ENCODE results near the gene KCTD14.
"Not testable (repeated sequence)": the region's sequence is repeated elsewhere in the genome, so short reads cannot be mapped to it uniquely, and the experiment has no call there.

Gene KCTD14, protein sequence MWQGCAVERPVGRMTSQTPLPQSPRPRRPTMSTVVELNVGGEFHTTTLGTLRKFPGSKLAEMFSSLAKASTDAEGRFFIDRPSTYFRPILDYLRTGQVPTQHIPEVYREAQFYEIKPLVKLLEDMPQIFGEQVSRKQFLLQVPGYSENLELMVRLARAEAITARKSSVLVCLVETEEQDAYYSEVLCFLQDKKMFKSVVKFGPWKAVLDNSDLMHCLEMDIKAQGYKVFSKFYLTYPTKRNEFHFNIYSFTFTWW

DNA sequence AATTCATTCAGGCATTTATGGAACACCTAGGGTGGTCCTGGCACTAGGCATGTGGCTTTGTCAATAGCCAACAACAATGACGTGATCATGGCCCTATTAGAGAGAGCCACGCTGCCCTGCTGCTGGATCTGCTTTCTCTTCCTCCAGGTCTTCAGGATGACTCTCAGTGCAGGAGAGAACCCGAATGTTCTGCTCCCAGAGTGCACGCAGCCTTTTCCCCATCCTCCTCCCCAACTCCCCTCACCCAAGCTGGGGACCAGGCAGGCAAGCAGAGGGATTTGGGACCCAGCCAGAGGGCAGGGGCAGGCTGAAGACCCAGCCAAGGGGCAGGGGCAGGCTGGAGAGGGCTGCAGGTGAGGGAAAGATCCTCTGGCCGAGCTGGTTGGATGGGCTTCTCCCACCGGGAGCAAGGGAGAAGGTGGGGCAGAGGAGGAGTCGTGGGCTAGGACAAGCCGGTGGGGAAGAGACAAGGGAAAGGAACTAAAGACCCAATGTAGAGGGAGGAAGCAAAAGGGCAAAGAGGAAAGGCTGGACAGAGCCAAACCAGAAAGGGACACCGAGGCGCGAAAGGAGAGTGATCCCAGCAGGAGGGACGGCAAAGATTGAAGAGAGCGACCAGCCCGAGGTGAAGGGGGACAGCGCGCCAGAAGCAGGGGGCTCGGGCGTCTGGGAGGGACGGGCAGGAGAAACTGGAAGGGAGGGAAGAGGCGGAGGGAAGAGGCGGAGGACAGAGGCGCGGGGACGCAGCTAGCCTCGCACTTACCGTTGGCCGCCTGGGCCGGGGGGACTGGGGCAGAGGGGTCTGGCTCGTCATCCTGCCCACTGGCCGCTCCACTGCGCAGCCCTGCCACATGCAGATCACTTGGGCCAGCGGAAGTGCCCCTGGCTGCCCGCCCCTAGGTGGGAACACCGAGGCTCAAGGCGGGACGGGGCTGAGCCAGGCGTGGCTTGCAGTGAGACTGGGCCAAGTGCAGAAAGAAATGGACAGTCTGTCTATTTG, at the start of gene KCTD14:
KCTD14 (minus strand) TSS at position 880 of the 1,000 bp plus-strand sequence; CDS start at position 853, 27 bp downstream.
- DNase-seq = no peak

GRCh38 chr11:78072455-78072854, 49.4 kb upstream of the KCTD14 start:
- no peak for DNase-seq

- no peak for DNase-seq
Measured at GRCh38 chr11:78071717-78072116, 48.6 kb upstream of the KCTD14 start.

DNA sequence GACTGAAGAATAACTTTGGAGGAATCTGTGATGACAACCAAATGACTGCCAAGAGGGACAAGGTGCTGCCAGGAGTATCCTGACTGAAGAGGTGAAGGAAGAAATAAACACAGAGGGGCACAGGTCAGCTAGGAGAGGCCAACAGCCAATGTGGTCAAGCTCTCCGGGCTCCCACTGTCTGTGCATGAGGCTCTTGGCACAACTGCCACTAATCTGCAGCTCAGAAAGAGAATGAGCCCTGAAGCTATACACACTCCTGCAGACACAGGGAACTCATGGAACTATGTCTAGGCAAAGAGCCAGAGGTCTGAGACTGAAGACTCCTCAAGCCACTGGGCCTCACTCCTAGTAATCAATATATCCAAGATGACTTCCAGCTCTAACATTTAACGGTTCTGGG, 47.5 kb upstream of the KCTD14 start:
- no peak for DNase-seq

DNA sequence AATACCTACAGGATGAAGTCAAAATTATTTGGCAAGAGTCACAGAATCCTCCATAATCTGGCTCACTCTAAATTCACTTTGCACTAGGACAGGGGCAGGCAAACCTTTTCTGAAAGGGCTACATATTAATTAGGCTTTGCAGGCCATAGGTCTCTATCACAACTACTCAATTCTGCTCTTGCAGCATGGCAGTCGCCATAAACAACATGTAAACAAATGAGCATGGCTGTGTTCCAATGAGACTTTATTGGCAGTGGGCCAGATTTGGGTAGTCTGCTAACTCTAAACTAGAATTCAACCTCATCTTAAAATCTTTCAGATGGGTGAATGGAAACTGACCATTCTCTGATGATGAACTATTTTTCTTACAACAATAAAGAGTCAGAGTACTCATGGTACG, 46.4 kb upstream of the KCTD14 start:
- DNase-seq = no peak

GRCh38 chr11:78067704-78068103, 44.6 kb upstream of the KCTD14 start:
- DNase-seq = no peak

DNA sequence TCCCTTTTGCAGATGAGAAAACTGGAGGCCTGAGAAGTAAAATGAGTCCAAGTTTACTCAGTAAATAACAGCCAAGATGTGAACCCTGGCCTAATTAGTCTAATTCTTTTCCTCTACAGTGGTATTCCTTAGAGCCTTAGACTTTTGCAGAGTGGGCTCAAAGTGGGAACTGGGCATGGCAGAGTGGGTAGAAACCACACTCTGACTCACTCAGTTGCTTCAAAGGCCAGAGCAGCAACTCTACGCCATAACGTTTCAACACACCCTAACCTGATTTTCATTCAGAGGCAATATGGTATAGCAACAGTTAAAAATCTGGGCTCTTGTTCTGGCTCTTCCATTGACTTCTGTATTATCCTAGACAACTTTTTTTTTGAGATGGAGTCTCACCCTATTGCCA, 43.4 kb upstream of the KCTD14 start:
- DNase-seq = no peak

GRCh38 chr11:78065203-78065602, 42.1 kb upstream of the KCTD14 start:
- no peak for DNase-seq

- DNase-seq = no peak
Measured at GRCh38 chr11:78063440-78064181, 40.5 kb upstream of the KCTD14 start, which contains the start of gene THRSP. THRSP (plus strand) TSS chr11:78063861; CDS start chr11:78063882, 21 bp downstream.

GRCh38 chr11:78062671-78063070, 39.6 kb upstream of the KCTD14 start:
- no peak for DNase-seq

GRCh38 chr11:78061921-78062311, 38.8 kb upstream of the KCTD14 start:
- no peak for DNase-seq

DNA sequence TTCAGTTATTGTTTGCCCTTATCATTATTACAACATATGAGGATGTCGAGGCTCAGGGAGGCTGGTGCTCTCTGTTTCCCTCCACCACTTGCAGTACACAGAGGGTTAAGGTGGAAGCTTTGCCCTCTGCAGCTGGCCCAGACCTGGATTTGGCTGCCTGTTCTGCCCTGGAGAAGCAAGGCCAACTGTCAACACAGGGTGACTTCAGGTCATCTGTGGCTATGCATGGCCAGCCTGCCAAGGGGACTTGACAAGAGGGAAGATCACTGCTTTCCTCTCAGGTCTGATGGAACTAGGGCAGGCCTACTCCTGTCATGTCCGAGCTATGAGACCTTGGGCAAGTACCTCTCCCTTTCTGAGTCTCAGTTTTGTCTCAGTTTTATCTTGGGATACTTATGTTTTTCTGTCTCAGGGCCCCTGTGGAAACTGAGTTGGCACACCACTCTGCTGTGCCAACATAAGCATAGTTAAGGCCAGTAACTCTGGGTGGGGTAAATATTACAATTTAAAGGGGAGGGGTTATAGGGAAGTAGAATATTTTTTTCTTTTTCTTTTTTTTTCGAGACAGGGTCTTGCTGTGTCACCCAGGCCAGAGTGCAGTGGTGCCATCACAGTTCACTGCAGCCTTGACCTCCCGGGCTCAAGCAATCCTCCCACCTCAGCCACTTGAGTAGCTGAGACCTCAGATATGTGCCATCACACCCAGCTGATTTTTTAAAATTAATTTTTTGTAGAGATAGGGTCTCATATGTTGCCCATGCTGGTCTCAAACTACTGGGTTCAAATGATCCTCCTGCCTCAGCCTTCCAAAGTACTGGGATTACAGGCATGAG, 38.2 kb upstream of the KCTD14 start:
- no peak for DNase-seq

GRCh38 chr11:78060533-78060932, 37.5 kb upstream of the KCTD14 start:
- no peak for DNase-seq

DNA sequence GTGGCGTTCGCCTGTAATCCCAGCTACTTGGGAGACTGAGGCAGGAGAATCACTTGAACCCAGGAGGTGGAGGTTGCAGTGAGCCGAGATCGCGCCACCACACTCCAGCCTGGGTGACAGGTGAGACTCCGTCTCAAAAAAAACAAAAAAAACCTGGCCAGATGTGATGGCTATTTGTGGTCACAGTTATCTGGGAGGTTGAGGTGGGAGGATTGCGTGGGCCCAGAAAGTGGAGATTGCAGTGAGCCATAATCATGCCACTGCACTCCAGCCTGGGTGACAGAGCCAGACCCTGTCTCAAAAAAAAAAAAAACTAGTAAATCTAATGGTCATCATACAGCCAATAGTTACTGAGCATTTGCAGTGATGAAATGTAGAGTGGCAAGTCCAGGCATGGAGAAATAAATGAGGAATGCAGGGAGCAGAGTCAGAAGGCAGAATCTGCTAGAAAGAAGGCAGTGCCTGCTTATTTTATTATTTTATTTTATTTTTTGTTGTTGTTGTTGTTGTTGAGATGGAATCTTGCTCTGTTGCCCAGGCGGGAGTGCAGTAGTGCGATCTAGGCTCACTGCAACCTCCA, 36.8 kb upstream of the KCTD14 start:
- DNase-seq = not testable (repeated sequence)

DNA sequence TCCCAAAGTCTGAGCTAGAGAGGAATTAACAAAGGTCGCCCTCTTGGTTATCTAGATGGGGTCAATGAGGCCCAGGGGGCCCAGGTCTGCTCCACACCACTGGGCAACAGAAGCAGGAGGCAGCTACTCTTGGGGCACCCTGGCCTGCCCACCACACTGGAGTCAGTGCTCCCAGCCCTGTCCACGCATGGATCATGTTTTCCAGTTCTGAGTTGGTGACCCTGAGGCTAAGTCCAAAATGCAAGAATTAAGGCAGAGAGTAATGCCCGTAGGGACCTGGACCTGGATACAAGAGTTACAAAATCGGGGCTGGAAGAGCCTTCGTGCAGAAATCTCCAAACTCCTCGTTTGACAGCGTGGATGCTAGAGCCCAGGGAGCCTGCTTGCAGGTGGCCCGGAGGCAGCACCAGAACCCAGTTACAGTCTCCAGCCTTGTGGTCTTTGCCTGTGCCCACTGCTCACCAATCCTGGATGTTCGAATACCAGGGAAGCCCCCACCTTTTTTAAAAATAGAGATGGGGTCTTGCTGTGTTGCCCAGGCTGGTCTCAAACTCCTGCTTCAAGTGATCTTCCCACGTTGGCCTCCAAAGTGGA, 34.5 kb upstream of the KCTD14 start:
- DNase-seq = no peak

- no peak for DNase-seq
Measured at GRCh38 chr11:78056093-78056492, 33.0 kb upstream of the KCTD14 start.

DNA sequence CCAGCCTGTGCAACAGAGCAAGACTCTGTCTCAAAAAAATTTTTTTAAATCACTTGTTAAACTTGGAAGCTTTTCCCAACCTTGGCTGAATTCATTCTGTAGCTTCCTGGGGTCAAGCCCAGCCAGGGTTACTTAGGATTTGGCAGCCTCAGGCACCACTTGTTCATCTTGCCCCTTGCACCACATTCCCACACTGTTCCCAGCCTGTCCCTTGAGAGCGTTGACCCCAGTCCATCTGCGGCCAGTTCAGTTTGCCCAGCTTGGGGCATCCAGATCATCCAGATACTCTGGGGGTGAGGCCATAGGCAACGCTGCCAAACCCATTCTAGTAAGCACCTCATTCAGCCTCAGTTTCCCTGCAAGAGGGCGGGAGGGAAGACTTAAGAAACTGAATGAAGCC, 31.9 kb upstream of the KCTD14 start:
- DNase-seq = no peak

DNA sequence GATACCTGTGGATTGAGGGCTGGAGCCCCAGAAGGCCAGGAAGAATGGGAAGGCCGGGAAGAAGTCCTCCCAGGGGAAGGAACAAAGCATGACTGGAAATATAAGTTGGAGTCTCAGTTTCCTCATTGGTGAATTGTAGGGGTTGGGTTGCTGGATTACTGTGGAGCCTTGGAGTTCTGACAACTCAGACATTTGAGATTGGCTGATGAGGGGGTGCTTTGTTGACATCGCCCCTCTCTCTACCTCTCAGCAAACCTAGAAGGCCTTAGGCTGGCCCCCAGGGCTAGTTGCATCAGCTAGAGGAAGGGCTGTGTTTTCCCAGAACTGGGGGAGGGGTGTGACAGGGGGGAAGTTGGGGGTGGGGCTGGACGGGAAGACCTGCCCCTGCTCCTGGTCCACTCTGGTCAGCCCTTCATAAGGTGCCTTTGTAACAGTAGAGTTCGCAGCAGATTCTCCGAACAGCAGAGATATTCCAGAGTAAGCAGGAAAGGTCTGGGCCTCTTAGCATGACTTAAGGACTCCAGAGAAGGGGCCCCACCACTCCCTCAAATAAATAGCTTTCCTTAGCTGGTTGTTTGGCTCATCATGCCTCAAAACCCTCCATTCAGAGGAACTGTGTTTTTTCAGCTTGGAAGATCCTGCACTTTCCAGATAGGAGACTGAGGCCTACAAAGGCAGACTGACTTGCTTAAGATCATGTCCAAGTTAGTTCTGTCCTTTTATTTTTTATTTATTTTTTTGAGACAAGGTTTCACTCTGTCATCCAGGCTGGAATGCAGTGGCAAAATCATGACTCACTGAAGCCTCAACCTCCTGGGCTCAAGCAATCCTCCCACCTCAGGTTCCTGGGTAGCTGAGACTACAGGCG, 28.1 kb upstream of the KCTD14 start:
- DNase-seq = no peak

DNA sequence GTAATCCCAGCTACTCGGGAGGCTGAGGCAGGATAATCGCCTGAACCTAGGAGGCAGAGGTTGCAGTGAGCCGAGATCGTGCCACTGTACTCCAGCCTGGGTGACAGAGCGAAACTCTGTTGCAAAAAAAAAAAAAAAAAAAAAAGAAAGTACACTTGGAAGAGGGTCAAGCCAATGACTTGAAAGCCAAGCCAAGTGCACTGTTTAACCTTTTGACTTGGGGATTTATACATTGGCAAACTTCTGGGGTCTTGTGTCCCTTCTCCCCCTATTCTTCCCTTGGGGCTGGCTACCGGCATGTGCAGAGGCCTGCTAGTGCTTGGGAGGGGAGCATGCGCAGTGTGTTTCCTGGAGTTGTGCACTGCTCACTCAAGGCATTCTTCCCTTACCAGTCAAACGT, 26.3 kb upstream of the KCTD14 start:
- DNase-seq = no peak

GRCh38 chr11:78048561-78048960, 25.5 kb upstream of the KCTD14 start:
- no peak for DNase-seq

DNA sequence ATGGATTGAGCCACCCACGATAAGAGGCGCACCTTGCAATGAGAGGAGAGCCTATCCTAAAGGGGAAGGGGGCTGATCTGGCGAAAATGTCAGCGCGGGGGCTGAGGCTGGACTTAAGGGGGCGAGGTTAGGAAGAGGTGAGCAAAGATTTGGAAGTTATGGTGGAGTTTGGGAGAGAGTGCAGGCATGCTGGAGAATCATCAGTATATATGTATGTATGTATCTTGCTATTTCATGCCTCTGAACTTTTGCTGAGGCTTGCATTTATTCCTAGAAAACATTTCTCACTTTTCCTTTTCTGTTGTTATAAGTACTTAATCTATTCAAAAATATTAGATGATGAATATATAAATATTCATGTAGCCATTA, 23.4 kb upstream of the KCTD14 start:
- DNase-seq = no peak
